Thyroid gland (tissue), 4 donors: Measurements from ENCODE around the gene SLC37A2. TPM values are rescaled to one million over a fixed set of nuclear protein-coding genes. Genes with fewer than 3 reads are reported as not detected.

Experiments
- DNase-seq, 2 donors: peaks; one replicate each; pipeline ENCODE4 v3.0.0-alpha.2; 2019
- H3K27ac ChIP-seq, 3 donors: fragments of 200-600 bp; sonication (generic); 1 replicate in 2 of 3; 2 replicates in 1 of 3; pipeline ENCODE4 v1.5.1; 2016 to 2019; ENCODE audit warnings: mild to moderate bottlenecking in 1 of 3, moderate library complexity in 1 of 3
- H3K27me3 ChIP-seq: fragments of 200-600 bp; sonication (generic); one replicate; pipeline ENCODE4 v1.5.1; 2019
- H3K36me3 ChIP-seq, 2 donors: fragments of 200-600 bp; sonication (generic); one replicate each; pipeline ENCODE4 v1.5.1; 2016 to 2019
- H3K4me1 ChIP-seq, 2 donors: fragments of 200-600 bp; sonication (generic); one replicate each; pipeline ENCODE4 v1.5.1; 2017 to 2019
- H3K4me3 ChIP-seq, 3 donors: fragments of 200-600 bp; sonication (generic); replicated peaks in 1 of 3; 1 replicate in 2 of 3; 2 replicates in 1 of 3; pipeline ENCODE4 v1.5.1; 2016; ENCODE audit warnings: mild to moderate bottlenecking in 1 of 3
- H3K9me3 ChIP-seq: fragments of 200-600 bp; sonication (generic); one replicate; pipeline ENCODE4 v1.5.1; 2017
- CTCF ChIP-seq, 6 experiments: fragments of 200-600 bp in 3 of 6; fragments of 450-650 bp in 3 of 6; sonication (generic) in 3 of 6; IDR thresholded peaks; one replicate each; pipeline ENCODE4 v1.5.1; 2016 to 2019; ENCODE audit warnings: antibody characterized with exemption in 6 of 6, mild to moderate bottlenecking in 2 of 6, inconsistent platforms in 1 of 6, moderate library complexity in 1 of 6
- POLR2A ChIP-seq, 2 donors: fragments of 450-650 bp; IDR thresholded peaks; one replicate each; pipeline ENCODE4 v1.6.1; 2017; ENCODE audit warnings: antibody characterized with exemption in 2 of 2, mild to moderate bottlenecking in 2 of 2, moderate library complexity in 1 of 2
- WGBS, 2 donors: methylation state at CpG; one replicate each; pipeline ENCODE4 v1.1.5; 2017; 5-methylcytosine and 5-hydroxymethylcytosine counted together
- intact Hi-C: fragments of 100-400 bp; cut with DNase I; formaldehyde crosslinking; loops from one replicate; pipeline ENCODE4 v1.15.1; 2023
- total RNA-seq, 4 donors: library from RNA; depleted of rRNA; stranded (reverse); fragments of >200 nt; gene quantifications; one replicate each; pipeline ENCODE4 v1.2.3, GENCODE V29; 2016

The SLC37A2 gene
- total RNA-seq, 4 donors from 2014 or later, result 2.1 to 3.6 (median 3.4) TPM

GRCh38 chr11:125076378-125076945 lies 13.4 kb downstream of the SLC37A2 start:
- no peak for DNase-seq
- intact Hi-C loops, result no loop called here
- 76 to 78% methylated on average over 13 to 14 of the region's 14 CpGs for WGBS, 2 donors
- H3K4me3 ChIP-seq, result no peak overlapping the region
- no peaks in the 10 kb centered on the region for H3K27me3 ChIP-seq
- H3K36me3 ChIP-seq, result no peaks in the 10 kb centered on the region
- H3K9me3 ChIP-seq, result no peaks in the 10 kb centered on the region
- no peaks in the 10 kb centered on the region for H3K4me1 ChIP-seq
- TF ChIP-seq CTCF (IDR thresholded peaks at IDR 0.05) (no peak), POLR2A (IDR thresholded peaks at IDR 0.05) (no peak)
- no peak overlapping the region for H3K27ac ChIP-seq

- no peak for DNase-seq
- Histone ChIP-seq H3K27me3 (no peaks in the 10 kb centered on the region), H3K36me3 (no peaks in the 10 kb centered on the region), H3K4me1 (no peaks in the 10 kb centered on the region), H3K4me3 (no peak overlapping the region), H3K9me3 (no peaks in the 10 kb centered on the region), H3K27ac (no peak overlapping the region)
- whole genome bisulfite sequencing, 2 donors, result 89 to 95% methylated on average over 11 of the region's 11 CpGs
- intact Hi-C loops, result no loop called here
- TF ChIP-seq POLR2A (IDR thresholded peaks at IDR 0.05) (no peak), CTCF (IDR thresholded peaks at IDR 0.05) (no peak)
Observed at GRCh38 chr11:125078016-125078415, 14.9 kb downstream of the SLC37A2 start.

- H3K9me3 ChIP-seq, result no peaks in the 10 kb centered on the region
- no peak for TF ChIP-seq CTCF (IDR thresholded peaks at IDR 0.05)
- TF ChIP-seq POLR2A (IDR thresholded peaks at IDR 0.05), result no peak
- no peak overlapping the region for H3K27ac ChIP-seq
- H3K27me3 ChIP-seq, result no peaks in the 10 kb centered on the region
- no peak for DNase-seq
- H3K4me1 ChIP-seq, result no peaks in the 10 kb centered on the region
- H3K36me3 ChIP-seq, result no peaks in the 10 kb centered on the region
- intact Hi-C loops, result no loop called here
- 89 to 92% methylated on average over 14 of the region's 14 CpGs for WGBS, 2 donors
- H3K4me3 ChIP-seq, result no peak overlapping the region
Observed at GRCh38 chr11:125078516-125079140, 15.5 kb downstream of the SLC37A2 start.

- Histone ChIP-seq H3K9me3 (no peaks in the 10 kb centered on the region), H3K4me3 (no peak overlapping the region), H3K27ac (no peak overlapping the region), H3K36me3 (no peaks in the 10 kb centered on the region), H3K4me1 (no peaks in the 10 kb centered on the region), H3K27me3 (no peaks in the 10 kb centered on the region)
- DNase-seq, result no peak
- intact Hi-C loops, result no loop called here
- 77 to 86% methylated on average over 17 to 18 of the region's 18 CpGs for WGBS, 2 donors
- TF ChIP-seq POLR2A (IDR thresholded peaks at IDR 0.05) (no peak), CTCF (IDR thresholded peaks at IDR 0.05) (no peak)
Observed at GRCh38 chr11:125079151-125079877, 16.2 kb downstream of the SLC37A2 start.
